OCI-LY7 (cell line): ENCODE results near the gene RNF207. TPM values are rescaled to one million over a fixed set of nuclear protein-coding genes. Genes with fewer than 3 reads are reported as not detected.

Experiments used
- BruUV-seq: library from RNA; stranded (reverse); fragments of 400-500 nt; replicated peaks from 2 replicates; lab custom pipeline; 2021; lab: Mats Ljungman, UMichigan
- CTCF ChIA-PET: fragments of 300-600 bp; sonication (Branson Sonifier 250); formaldehyde crosslinking; loops from one replicate; lab custom pipeline; 2022; ENCODE audit warnings: antibody characterized with exemption; ENCODE audit not compliant: unreplicated experiment; lab: Charles Lee
- POLR2A ChIA-PET: fragments of 300-600 bp; sonication (Branson Sonifier 250); formaldehyde crosslinking; loops from one replicate; lab custom pipeline; 2022; ENCODE audit warnings: antibody characterized with exemption; lab: Charles Lee
- DNase-seq: peaks from one replicate; pipeline ENCODE4 v3.0.0-alpha.2; 2015; ENCODE audit warnings: low spot score
- H2AFZ ChIP-seq: fragments of 200-600 bp; sonication (generic), shearing (Covaris generic); 2 replicates; pipeline ENCODE4 v1.6.1; 2014; ENCODE audit warnings: mild to moderate bottlenecking, antibody characterized with exemption, low read length, moderate library complexity
- H3K27ac ChIP-seq: fragments of 200-600 bp; sonication (generic); 2 replicates; pipeline ENCODE4 v1.5.1; 2014; ENCODE audit warnings: mixed run types, low read depth, mild to moderate bottlenecking, moderate library complexity, low read length, inconsistent platforms; ENCODE audit not compliant: poor library complexity, severe bottlenecking
- H3K36me3 ChIP-seq: fragments of 200-600 bp; sonication (generic); 2 replicates; pipeline ENCODE4 v1.6.1; 2014; ENCODE audit warnings: mild to moderate bottlenecking, antibody characterized with exemption, low read length, moderate library complexity, mixed read lengths; ENCODE audit not compliant: insufficient read depth
- H3K4me1 ChIP-seq: fragments of 200-600 bp; sonication (generic); 2 replicates; pipeline ENCODE4 v1.5.1; 2014; ENCODE audit warnings: mild to moderate bottlenecking, low read length; ENCODE audit not compliant: insufficient read depth, poor library complexity, severe bottlenecking
- H3K4me2 ChIP-seq: fragments of 200-600 bp; sonication (generic); 2 replicates; pipeline ENCODE4 v1.6.1; 2014; ENCODE audit warnings: mild to moderate bottlenecking, low read length
- H3K4me3 ChIP-seq: fragments of 200-600 bp; sonication (generic); 2 replicates; pipeline ENCODE4 v1.5.1; 2014; ENCODE audit warnings: mild to moderate bottlenecking, low read depth, low read length; ENCODE audit not compliant: poor library complexity, severe bottlenecking
- H3K79me2 ChIP-seq: fragments of 200-600 bp; sonication (generic); 2 replicates; pipeline ENCODE4 v1.6.1; 2016; ENCODE audit warnings: low read depth, mild to moderate bottlenecking, low read length, moderate library complexity, mixed read lengths; ENCODE audit not compliant: insufficient read depth
- H3K9me2 ChIP-seq: fragments of 200-600 bp; sonication (generic); 2 replicates; pipeline ENCODE4 v1.6.1; 2016; ENCODE audit warnings: mild to moderate bottlenecking, low read length, mixed read lengths; ENCODE audit not compliant: insufficient read depth
- H3K9me3 ChIP-seq: fragments of 200-600 bp; sonication (generic); 2 replicates; pipeline ENCODE4 v1.6.1; 2014; ENCODE audit warnings: mild to moderate bottlenecking, mixed run types, low read length, mixed read lengths
- H4K20me1 ChIP-seq: fragments of 200-600 bp; sonication (generic); 2 replicates; pipeline ENCODE4 v1.6.1; 2014; ENCODE audit warnings: mild to moderate bottlenecking, antibody characterized with exemption, low read length, moderate library complexity, mixed read lengths; ENCODE audit not compliant: insufficient read depth
- EZH2phosphoT487 ChIP-seq: fragments of 200-600 bp; sonication (generic); IDR thresholded peaks from 2 replicates; pipeline ENCODE4 v1.6.1; 2018; ENCODE audit warnings: low read depth, borderline replicate concordance, mild to moderate bottlenecking, mixed run types, antibody characterized with exemption, low read length, moderate library complexity, mixed read lengths
- intact Hi-C: fragments of 100-400 bp; cut with micrococcal nuclease; formaldehyde crosslinking; loops from one replicate; pipeline ENCODE4 v1.10.0; 2022; ENCODE audit not compliant: unreplicated experiment
- total RNA-seq, 2 experiments: library from RNA; depleted of rRNA in 1 of 2; stranded (reverse); fragments of >200 nt in 1 of 2; shearing (Covaris generic) in 1 of 2; gene quantifications; 2 replicates each; pipeline ENCODE4 v1.2.3, GENCODE V29; 2014 to 2022
- TF ChIP-seq, protein P1 (sequence below): fragments of 200-600 bp; sonication (generic); conservative IDR thresholded peaks from 2 replicates; pipeline ENCODE4 v1.5.1; 2014; ENCODE audit warnings: mild to moderate bottlenecking, antibody characterized with exemption, low read length, moderate library complexity, mixed read lengths

RNF207 gene
- total RNA-seq, 2 experiments from 2014 or later = not detected

DNA sequence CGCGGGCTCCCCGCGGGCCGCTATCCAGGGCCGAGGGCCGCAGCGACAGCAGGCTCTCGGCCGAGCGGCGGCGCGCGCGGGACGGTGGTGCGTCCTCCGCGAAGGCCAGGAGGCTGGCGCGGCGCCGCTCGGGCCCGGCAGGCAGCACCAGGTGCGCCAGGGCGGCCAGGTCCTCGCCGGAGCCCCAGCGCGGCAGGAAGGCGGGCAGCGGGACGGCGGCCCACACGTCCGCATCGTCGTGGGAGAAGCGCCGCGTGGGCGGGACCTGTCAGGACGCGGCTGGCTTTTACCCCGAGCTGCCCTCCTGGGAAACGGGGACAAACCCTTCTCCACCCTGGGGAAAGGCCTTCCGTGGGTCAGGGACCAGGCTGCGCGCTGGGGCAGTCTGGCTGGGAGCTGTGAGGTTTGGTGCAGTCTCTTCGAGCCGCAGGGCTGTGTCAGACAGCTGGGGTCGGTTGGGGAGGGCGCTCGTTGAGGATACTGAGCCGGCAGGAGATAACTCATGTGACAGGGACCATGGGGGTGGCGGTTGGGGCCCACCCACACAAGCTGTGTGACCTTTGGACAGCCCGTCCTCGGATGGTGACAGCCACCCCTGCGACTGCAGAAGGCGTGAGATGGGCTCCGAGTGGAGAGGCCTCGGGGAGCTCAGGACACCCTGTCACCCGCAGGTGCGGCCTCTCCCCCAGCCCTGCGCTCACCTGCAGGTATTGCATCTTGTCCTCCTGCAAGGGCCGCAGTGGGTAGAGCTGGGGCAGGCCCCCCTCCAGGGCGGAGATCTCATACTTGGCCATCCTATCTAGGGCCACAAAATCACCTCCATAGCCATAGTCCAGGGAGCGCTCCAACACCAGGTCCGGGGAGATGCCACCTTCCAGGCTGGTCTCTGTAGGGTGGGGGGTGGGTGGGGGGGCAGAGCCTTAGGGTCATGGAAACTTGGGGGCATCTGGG, 44.1 kb downstream of the RNF207 start:
- H3K9me3 ChIP-seq = no peaks in the 10 kb centered on the region
- no peak overlapping the region for H2AFZ ChIP-seq
- no peak overlapping the region for H3K4me2 ChIP-seq
- intact Hi-C loops = loop anchor here (5.0 to 10.0 kb wide), 3 partner anchors 107 to 185 kb away; no protein-coding TSS in a partner anchor
- ChIA-PET POLR2A (no interaction called here), CTCF (interaction anchor here (0.6 kb wide), 1 partner anchor 89 kb away, joined by 3 read pairs; no protein-coding TSS in a partner anchor)
- no peaks in the 10 kb centered on the region for H3K79me2 ChIP-seq
- H3K27ac ChIP-seq = no peak overlapping the region
- no peaks in the 10 kb centered on the region for H3K9me2 ChIP-seq
- BruUV-seq = no TSS peak
- no peak for DNase-seq
- TF ChIP-seq EZH2phosphoT487 = no peak
- TF ChIP-seq, protein P1, sequence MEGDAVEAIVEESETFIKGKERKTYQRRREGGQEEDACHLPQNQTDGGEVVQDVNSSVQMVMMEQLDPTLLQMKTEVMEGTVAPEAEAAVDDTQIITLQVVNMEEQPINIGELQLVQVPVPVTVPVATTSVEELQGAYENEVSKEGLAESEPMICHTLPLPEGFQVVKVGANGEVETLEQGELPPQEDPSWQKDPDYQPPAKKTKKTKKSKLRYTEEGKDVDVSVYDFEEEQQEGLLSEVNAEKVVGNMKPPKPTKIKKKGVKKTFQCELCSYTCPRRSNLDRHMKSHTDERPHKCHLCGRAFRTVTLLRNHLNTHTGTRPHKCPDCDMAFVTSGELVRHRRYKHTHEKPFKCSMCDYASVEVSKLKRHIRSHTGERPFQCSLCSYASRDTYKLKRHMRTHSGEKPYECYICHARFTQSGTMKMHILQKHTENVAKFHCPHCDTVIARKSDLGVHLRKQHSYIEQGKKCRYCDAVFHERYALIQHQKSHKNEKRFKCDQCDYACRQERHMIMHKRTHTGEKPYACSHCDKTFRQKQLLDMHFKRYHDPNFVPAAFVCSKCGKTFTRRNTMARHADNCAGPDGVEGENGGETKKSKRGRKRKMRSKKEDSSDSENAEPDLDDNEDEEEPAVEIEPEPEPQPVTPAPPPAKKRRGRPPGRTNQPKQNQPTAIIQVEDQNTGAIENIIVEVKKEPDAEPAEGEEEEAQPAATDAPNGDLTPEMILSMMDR = no peak
- H3K4me1 ChIP-seq = no peaks in the 10 kb centered on the region
- H4K20me1 ChIP-seq = no peaks in the 10 kb centered on the region
- no peaks in the 10 kb centered on the region for H3K36me3 ChIP-seq
- H3K4me3 ChIP-seq = no peak overlapping the region

DNA sequence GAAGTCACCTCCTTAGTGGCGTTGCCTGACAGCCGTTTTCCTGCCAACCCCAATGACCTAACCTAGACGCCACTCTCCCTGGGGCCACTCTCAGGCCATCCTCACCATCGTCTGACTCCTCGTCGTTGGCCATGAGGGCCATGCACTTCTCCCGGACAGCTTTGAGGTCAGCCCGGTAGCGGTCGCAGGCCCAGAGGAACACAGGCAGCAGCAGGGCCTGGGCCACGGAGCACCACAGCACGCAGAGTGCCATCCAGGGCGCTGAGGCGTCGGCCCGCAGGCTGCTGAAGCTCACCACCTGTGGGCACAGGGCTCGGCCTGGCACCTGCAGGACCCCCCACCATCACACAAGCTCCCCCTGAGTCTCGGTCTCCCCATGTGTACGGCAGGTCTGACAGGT, 45.3 kb downstream of the RNF207 start:
- intact Hi-C loops = no loop called here
- H3K79me2 ChIP-seq = no peaks in the 10 kb centered on the region
- TF ChIP-seq EZH2phosphoT487 = no peak
- TF ChIP-seq, protein P1 = no peak
- no peak for DNase-seq
- H3K9me2 ChIP-seq = no peaks in the 10 kb centered on the region
- H2AFZ ChIP-seq = no peak overlapping the region
- H3K27ac ChIP-seq = no peak overlapping the region
- H3K4me1 ChIP-seq = no peaks in the 10 kb centered on the region
- CTCF ChIA-PET = no interaction called here
- BruUV-seq = no TSS peak
- no peaks in the 10 kb centered on the region for H3K36me3 ChIP-seq
- H4K20me1 ChIP-seq = no peaks in the 10 kb centered on the region
- H3K9me3 ChIP-seq = no peaks in the 10 kb centered on the region
- H3K4me3 ChIP-seq = no peak overlapping the region
- POLR2A ChIA-PET = no interaction called here
- H3K4me2 ChIP-seq = no peak overlapping the region
